ACC112 (cell line): ENCODE data around the gene PCDHA2.
"Not testable (repeated sequence)": the region's sequence is repeated elsewhere in the genome, so short reads cannot be mapped to it uniquely, and the experiment has no call there.

Experiments used
- H2AFZ ChIP-seq: fragments of 200-600 bp; sonication (generic); one replicate; pipeline ENCODE4 v1.6.0; 2017; ENCODE audit warnings: antibody characterized with exemption, low read length; ENCODE audit not compliant: unreplicated experiment
- H3K27ac ChIP-seq: fragments of 200-600 bp; sonication (generic); 2 replicates; pipeline ENCODE4 v1.5.1; 2014; ENCODE audit warnings: low read depth, mild to moderate bottlenecking, antibody characterized with exemption, low read length, moderate library complexity
- H3K27me3 ChIP-seq: fragments of 200-600 bp; sonication (generic); 2 replicates; pipeline ENCODE4 v1.6.1; 2014; ENCODE audit warnings: mild to moderate bottlenecking, antibody characterized with exemption, low read length, moderate library complexity, mixed read lengths; ENCODE audit not compliant: insufficient read depth
- H3K36me3 ChIP-seq: fragments of 200-600 bp; sonication (generic); 2 replicates; pipeline ENCODE4 v1.6.1; 2016; ENCODE audit warnings: mild to moderate bottlenecking, antibody characterized with exemption, low read length, moderate library complexity, mixed read lengths; ENCODE audit not compliant: insufficient read depth
- H3K4me1 ChIP-seq: fragments of 200-600 bp; sonication (generic); one replicate; pipeline ENCODE4 v1.6.1; 2016; ENCODE audit warnings: low read length, mixed read lengths; ENCODE audit not compliant: insufficient read depth, unreplicated experiment, control insufficient read depth
- H3K4me3 ChIP-seq: fragments of 200-600 bp; sonication (generic); 2 replicates; pipeline ENCODE4 v1.5.1; 2014; ENCODE audit warnings: mild to moderate bottlenecking, low read depth, low read length
- H3K79me2 ChIP-seq: fragments of 200-600 bp; sonication (generic); one replicate; pipeline ENCODE4 v1.6.0; 2016; ENCODE audit warnings: low read length; ENCODE audit not compliant: control insufficient read depth, unreplicated experiment, insufficient read depth

PCDHA2 gene

DNA sequence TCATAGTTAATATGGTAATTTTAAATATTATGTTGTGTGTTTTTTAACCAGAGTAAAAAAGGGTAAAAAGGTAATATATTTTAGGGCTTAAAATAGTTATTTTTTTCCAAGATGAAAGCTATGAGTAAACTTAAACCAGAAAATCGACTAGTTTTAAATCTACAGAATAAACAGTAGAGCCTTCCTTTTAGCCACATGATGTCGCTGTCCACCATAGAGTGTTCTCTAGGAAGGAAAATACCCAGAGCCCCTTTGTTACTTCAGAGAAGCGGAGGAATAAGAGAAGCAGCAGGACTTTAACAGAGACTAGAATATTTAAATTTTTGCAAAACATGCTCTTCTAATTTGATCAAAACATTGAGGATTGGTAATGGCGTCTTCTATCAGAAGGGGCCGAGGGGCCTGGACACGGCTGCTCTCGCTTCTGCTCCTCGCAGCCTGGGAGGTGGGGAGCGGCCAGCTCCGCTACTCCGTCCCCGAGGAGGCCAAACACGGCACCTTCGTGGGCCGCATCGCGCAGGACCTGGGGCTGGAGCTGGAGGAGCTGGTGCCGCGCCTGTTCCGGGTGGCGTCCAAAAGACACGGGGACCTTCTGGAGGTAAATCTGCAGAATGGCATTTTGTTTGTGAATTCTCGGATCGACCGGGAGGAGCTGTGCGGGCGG is at the start of gene PCDHA2:
Gene PCDHA2 (plus strand): TSS at position 258 of the 664 bp plus-strand sequence.
- no peaks in the 10 kb centered on the region for H3K4me1 ChIP-seq
- no peaks in the 10 kb centered on the region for H3K36me3 ChIP-seq
- no peak within 1 kb of the TSS for H2AFZ ChIP-seq
- H3K4me3 ChIP-seq: no peak within 1 kb of the TSS
- H3K27ac ChIP-seq: no peak within 1 kb of the TSS
- peaks cover 10% of the 10 kb centered on the region; the same call in 1 of the 2 replicates for H3K27me3 ChIP-seq
- H3K79me2 ChIP-seq: no peaks in the 10 kb centered on the region

GRCh38 chr5:140753561-140753960 is 41.1 kb upstream of the PCDHA2 start:
- H3K36me3 ChIP-seq: no peaks in the 10 kb centered on the region
- no peak overlapping the region for H3K27ac ChIP-seq
- 0 out of 2 replicates have a peak, but pooled peaks cover 3% of the 10 kb centered on the region for H3K27me3 ChIP-seq
- no peaks in the 10 kb centered on the region for H3K79me2 ChIP-seq
- H3K4me3 ChIP-seq: no peak overlapping the region
- H2AFZ ChIP-seq: no peak overlapping the region
- no peaks in the 10 kb centered on the region for H3K4me1 ChIP-seq

- Histone ChIP-seq H2AFZ (no peak overlapping the region), H3K27me3 (no peaks in the 10 kb centered on the region), H3K4me3 (no peak overlapping the region), H3K36me3 (no peaks in the 10 kb centered on the region), H3K4me1 (no peaks in the 10 kb centered on the region), H3K27ac (no peak overlapping the region), H3K79me2 (no peaks in the 10 kb centered on the region)
Measured at GRCh38 chr5:140764177-140764973, 30.3 kb upstream of the PCDHA2 start.

DNA sequence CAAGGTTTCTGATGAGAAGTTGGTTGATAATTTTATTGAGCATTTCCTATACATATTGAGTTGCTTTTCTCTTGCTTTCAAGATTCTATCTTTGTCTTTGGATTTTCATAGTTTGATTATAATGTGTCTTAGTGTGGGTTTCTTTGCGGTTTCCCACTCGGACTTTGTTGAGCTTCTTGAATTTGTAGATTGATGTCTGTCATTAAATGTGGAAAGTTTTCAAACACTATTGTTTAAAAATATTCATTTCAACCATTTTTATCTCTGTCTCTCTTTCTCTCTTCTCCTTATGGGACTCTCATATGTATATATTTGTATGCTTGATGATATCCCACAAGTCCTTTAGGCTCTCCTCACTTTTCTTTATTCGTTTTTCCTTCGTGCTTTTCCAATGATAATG is 27.2 kb upstream of the PCDHA2 start:
- H3K79me2 ChIP-seq: no peaks in the 10 kb centered on the region
- no peak overlapping the region for H3K27ac ChIP-seq
- no peak overlapping the region for H2AFZ ChIP-seq
- no peaks in the 10 kb centered on the region for H3K27me3 ChIP-seq
- no peak overlapping the region for H3K4me3 ChIP-seq
- no peaks in the 10 kb centered on the region for H3K4me1 ChIP-seq
- no peaks in the 10 kb centered on the region for H3K36me3 ChIP-seq

- H3K4me3 ChIP-seq: no peak overlapping the region
- H3K79me2 ChIP-seq: no peaks in the 10 kb centered on the region
- no peaks in the 10 kb centered on the region for H3K27me3 ChIP-seq
- no peaks in the 10 kb centered on the region for H3K36me3 ChIP-seq
- H3K27ac ChIP-seq: no peak overlapping the region
- H2AFZ ChIP-seq: no peak overlapping the region
- no peaks in the 10 kb centered on the region for H3K4me1 ChIP-seq
Measured at GRCh38 chr5:140780512-140780911, 14.1 kb upstream of the PCDHA2 start.

DNA sequence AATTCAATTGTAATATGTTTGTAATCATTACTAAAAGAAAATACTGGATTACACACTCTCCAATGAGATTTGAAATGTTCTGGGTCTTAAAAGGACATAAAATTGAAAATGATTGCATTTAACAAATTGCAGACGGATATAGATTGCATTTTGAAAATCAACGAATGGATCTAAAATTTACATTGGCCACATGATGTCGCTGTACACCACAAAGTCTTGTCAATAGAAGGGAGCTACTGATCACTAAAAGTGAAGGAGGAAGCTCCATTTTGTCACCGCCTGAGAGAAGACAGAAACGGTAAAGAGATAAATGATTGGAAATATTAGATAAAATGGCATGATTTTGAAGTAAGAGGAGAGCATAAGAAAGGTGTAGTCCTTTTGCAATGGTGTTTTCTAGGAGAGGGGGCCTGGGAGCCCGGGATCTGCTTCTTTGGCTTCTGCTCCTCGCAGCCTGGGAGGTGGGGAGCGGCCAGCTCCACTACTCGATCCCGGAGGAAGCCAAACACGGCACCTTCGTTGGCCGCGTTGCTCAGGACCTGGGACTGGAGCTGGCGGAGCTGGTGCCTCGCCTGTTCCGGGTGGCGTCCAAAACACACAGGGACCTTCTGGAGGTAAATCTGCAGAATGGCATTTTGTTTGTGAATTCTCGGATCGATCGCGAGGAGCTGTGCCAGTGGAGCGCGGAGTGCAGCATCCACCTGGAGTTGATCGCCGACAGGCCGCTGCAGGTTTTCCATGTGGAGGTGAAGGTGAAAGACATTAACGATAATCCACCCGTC is 8.6 kb upstream of the PCDHA2 start, which contains the start of gene PCDHA1:
Gene PCDHA1 (plus strand): TSS at position 236 of the 782 bp plus-strand sequence.
- H3K27ac ChIP-seq: no peak within 1 kb of the TSS
- no peak within 1 kb of the TSS for H3K4me3 ChIP-seq
- H3K79me2 ChIP-seq: no peaks in the 10 kb centered on the region
- H3K4me1 ChIP-seq: no peaks in the 10 kb centered on the region
- no peaks in the 10 kb centered on the region for H3K36me3 ChIP-seq
- H3K27me3 ChIP-seq: peaks cover 19% of the 10 kb centered on the region; the same call in 1 of the 2 replicates
- no peak within 1 kb of the TSS for H2AFZ ChIP-seq

DNA sequence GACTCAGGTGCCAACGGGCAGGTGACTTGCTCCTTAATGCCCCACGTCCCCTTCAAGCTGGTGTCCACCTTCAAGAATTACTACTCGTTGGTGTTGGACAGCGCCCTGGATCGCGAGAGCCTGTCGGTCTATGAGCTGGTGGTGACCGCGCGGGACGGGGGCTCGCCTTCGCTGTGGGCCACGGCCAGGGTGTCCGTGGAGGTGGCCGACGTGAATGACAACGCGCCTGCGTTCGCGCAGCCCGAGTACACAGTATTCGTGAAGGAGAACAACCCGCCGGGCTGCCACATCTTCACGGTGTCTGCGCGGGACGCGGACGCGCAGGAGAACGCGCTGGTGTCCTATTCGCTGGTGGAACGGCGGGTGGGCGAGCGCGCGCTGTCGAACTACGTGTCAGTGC is 7.2 kb upstream of the PCDHA2 start:
- H3K4me3 ChIP-seq, H3K36me3 ChIP-seq, H3K4me1 ChIP-seq, H2AFZ ChIP-seq, H3K79me2 ChIP-seq, H3K27ac ChIP-seq: not testable (repeated sequence)
- H3K27me3 ChIP-seq: peaks cover 24% of the 10 kb centered on the region; the same call in 1 of the 2 replicates

- not testable (repeated sequence) for H3K79me2 ChIP-seq, H3K27ac ChIP-seq, H2AFZ ChIP-seq, H3K36me3 ChIP-seq, H3K4me3 ChIP-seq, H3K4me1 ChIP-seq
- H3K27me3 ChIP-seq: peaks cover 24% of the 10 kb centered on the region; the same call in 1 of the 2 replicates
Measured at GRCh38 chr5:140787849-140788504, 6.7 kb upstream of the PCDHA2 start.

GRCh38 chr5:140791089-140791488 is 3.6 kb upstream of the PCDHA2 start:
- Histone ChIP-seq H2AFZ (no peak overlapping the region), H3K27me3 (peaks cover 26% of the 10 kb centered on the region; the same call in 1 of the 2 replicates), H3K4me3 (no peak overlapping the region), H3K79me2 (no peaks in the 10 kb centered on the region), H3K36me3 (no peaks in the 10 kb centered on the region), H3K27ac (no peak overlapping the region), H3K4me1 (no peaks in the 10 kb centered on the region)

DNA sequence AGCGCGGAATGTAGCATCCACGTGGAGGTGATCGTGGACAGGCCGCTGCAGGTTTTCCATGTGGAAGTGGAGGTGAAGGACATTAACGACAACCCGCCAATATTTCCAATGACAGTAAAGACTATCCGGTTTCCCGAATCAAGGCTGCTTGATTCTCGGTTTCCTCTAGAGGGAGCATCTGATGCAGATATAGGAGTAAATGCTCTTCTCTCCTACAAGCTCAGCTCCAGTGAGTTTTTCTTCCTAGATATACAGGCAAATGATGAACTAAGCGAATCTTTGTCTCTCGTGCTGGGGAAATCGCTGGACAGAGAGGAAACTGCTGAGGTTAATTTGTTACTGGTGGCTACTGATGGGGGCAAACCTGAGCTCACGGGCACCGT is 598 bp downstream of the PCDHA2 start:
- Histone ChIP-seq H3K27ac (no peak overlapping the region), H3K79me2 (no peaks in the 10 kb centered on the region), H2AFZ (no peak overlapping the region), H3K36me3 (no peaks in the 10 kb centered on the region), H3K4me3 (no peak overlapping the region), H3K4me1 (no peaks in the 10 kb centered on the region), H3K27me3 (peaks cover 10% of the 10 kb centered on the region; the same call in 1 of the 2 replicates)
